ENCODE data around the gene GNAI3.

Gene GNAI3

GRCh38 chr1:109548321-109549267 is at the start of gene GNAI3:
Gene GNAI3, plus strand, starts transcription at chr1:109548615. Its CDS starts 106 bp downstream, at chr1:109548721.
- ATAC-seq: peak; percentile 95
- TF ChIP-seq, protein P1, sequence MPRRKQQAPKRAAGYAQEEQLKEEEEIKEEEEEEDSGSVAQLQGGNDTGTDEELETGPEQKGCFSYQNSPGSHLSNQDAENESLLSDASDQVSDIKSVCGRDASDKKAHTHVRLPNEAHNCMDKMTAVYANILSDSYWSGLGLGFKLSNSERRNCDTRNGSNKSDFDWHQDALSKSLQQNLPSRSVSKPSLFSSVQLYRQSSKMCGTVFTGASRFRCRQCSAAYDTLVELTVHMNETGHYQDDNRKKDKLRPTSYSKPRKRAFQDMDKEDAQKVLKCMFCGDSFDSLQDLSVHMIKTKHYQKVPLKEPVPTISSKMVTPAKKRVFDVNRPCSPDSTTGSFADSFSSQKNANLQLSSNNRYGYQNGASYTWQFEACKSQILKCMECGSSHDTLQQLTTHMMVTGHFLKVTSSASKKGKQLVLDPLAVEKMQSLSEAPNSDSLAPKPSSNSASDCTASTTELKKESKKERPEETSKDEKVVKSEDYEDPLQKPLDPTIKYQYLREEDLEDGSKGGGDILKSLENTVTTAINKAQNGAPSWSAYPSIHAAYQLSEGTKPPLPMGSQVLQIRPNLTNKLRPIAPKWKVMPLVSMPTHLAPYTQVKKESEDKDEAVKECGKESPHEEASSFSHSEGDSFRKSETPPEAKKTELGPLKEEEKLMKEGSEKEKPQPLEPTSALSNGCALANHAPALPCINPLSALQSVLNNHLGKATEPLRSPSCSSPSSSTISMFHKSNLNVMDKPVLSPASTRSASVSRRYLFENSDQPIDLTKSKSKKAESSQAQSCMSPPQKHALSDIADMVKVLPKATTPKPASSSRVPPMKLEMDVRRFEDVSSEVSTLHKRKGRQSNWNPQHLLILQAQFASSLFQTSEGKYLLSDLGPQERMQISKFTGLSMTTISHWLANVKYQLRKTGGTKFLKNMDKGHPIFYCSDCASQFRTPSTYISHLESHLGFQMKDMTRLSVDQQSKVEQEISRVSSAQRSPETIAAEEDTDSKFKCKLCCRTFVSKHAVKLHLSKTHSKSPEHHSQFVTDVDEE (CRISPR knock-in tag; IDR thresholded peaks at IDR 0.05): 0 out of 2 replicates have a peak, but pooled peaks have one; percentile 5
- TF ChIP-seq BACH2 (CRISPR knock-in tag; IDR thresholded peaks at IDR 0.05; ENCODE audit: borderline replicate concordance): no peak

- no peak for ATAC-seq
- TF ChIP-seq GLIS3 (CRISPR knock-in tag; IDR thresholded peaks at IDR 0.05) (no peak), ESRRG (CRISPR knock-in tag; IDR thresholded peaks at IDR 0.05) (no peak), ZFP30 (CRISPR knock-in tag; IDR thresholded peaks at IDR 0.05) (no peak), SNAI2 (CRISPR knock-in tag; IDR thresholded peaks at IDR 0.05) (no peak), ZFP3 (CRISPR knock-in tag; IDR thresholded peaks at IDR 0.05) (no peak), ARNTL (CRISPR knock-in tag; IDR thresholded peaks at IDR 0.05; ENCODE audit: borderline replicate concordance, low read depth) (no peak), ZNF565 (CRISPR knock-in tag; conservative IDR thresholded peaks at IDR 0.05; ENCODE audit: low read depth) (no peak), TOX (CRISPR knock-in tag; IDR thresholded peaks at IDR 0.05; ENCODE audit: borderline replicate concordance) (no peak), CSDC2 (CRISPR knock-in tag; IDR thresholded peaks at IDR 0.05) (no peak), ZC3H10 (CRISPR knock-in tag; IDR thresholded peaks at IDR 0.05) (no peak)
- TF ChIP-seq, protein P2, sequence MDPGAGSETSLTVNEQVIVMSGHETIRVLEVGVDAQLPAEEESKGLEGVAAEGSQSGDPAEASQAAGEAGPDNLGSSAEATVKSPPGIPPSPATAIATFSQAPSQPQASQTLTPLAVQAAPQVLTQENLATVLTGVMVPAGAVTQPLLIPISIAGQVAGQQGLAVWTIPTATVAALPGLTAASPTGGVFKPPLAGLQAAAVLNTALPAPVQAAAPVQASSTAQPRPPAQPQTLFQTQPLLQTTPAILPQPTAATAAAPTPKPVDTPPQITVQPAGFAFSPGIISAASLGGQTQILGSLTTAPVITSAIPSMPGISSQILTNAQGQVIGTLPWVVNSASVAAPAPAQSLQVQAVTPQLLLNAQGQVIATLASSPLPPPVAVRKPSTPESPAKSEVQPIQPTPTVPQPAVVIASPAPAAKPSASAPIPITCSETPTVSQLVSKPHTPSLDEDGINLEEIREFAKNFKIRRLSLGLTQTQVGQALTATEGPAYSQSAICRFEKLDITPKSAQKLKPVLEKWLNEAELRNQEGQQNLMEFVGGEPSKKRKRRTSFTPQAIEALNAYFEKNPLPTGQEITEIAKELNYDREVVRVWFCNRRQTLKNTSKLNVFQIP (CRISPR knock-in tag; IDR thresholded peaks at IDR 0.05; ENCODE audit: borderline replicate concordance, low read depth): no peak
These were observed 49.3 kb upstream of the GNAI3 start for GRCh38 chr1:109499081-109499480.

DNA sequence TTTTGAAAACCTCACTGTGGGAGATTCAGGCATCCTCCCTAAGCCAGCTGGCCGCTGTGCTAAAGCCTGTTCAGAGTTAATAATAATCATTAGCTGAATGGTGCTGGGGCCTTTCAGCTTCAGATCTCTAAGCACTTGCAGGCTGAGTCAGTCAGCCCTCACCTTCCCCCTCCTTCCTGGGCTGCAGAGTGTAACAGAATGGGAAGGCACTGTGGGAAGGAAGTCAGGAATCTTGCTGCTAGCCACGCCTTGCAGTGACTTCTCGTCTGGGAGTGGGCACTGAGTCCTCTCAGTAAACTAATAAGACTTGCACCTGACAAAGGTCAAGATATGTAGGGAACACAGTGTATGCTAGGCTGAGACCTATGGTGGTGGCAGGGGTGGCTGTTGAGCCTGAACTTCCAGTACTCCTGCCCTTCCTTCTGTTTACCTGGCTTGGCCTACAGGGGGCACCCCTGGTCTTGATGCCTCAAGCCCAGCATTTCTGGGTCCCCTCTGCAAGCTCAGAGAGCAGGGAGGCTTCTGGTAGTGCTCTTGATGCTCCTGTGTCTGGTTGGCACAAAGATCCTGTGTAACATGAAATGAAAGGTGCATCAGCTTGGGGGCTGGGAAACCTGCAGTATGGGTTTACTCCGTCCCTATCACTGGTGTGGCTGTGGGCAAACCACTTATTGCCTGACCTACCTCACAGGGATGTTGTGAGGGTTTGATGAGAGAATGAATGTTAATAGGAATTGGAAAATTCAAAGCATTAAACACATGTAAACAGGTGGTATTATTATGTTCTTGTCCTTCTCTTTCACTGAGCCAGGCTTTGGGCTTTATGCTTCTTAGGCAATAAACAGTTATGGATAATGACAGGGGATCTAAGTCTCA is 48.5 kb upstream of the GNAI3 start:
- peak; percentile 62 for ATAC-seq
- TF ChIP-seq ZNF565 (CRISPR knock-in tag; conservative IDR thresholded peaks at IDR 0.05; ENCODE audit: low read depth) (no peak), CSDC2 (CRISPR knock-in tag; IDR thresholded peaks at IDR 0.05) (no peak), ISL1 (CRISPR knock-in tag; IDR thresholded peaks at IDR 0.05) (no peak)

DNA sequence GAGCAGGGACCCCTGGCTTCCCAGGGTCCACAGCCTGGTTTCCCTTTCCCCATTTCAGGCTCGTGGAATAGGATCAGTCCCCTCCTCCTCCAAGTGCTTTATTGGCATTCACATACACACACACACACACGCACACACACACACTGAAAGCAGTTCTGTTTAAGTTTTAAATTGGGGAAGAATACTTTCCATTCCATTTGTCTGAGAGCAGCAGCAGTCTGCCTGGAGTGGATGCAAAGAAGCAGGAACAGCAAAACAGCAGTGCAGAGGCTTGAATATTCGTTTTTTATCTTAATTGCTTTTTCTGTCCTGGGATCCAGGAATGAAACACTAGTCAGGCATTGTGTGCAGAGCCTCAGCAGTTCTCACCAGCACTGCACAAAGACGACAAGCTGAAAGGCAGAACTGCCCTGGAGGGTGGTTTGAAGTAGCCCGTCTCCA is 47.5 kb upstream of the GNAI3 start:
- peak; percentile 40 for ATAC-seq
- TF ChIP-seq, protein P3, sequence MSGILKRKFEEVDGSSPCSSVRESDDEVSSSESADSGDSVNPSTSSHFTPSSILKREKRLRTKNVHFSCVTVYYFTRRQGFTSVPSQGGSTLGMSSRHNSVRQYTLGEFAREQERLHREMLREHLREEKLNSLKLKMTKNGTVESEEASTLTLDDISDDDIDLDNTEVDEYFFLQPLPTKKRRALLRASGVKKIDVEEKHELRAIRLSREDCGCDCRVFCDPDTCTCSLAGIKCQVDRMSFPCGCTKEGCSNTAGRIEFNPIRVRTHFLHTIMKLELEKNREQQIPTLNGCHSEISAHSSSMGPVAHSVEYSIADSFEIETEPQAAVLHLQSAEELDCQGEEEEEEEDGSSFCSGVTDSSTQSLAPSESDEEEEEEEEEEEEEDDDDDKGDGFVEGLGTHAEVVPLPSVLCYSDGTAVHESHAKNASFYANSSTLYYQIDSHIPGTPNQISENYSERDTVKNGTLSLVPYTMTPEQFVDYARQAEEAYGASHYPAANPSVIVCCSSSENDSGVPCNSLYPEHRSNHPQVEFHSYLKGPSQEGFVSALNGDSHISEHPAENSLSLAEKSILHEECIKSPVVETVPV (CRISPR knock-in tag; IDR thresholded peaks at IDR 0.05): no peak
- no peak for TF ChIP-seq ZFP3 (CRISPR knock-in tag; IDR thresholded peaks at IDR 0.05)
- no peak for TF ChIP-seq SNAI2 (CRISPR knock-in tag; IDR thresholded peaks at IDR 0.05)
- no peak for TF ChIP-seq ZNF70 (CRISPR knock-in tag; IDR thresholded peaks at IDR 0.05)
- TF ChIP-seq, protein P2 (CRISPR knock-in tag; IDR thresholded peaks at IDR 0.05; ENCODE audit: borderline replicate concordance, low read depth): no peak
- no peak for TF ChIP-seq ZNF8 (CRISPR knock-in tag; IDR thresholded peaks at IDR 0.05)
- no peak for TF ChIP-seq ZC3H10 (CRISPR knock-in tag; IDR thresholded peaks at IDR 0.05)
- TF ChIP-seq ARNTL (CRISPR knock-in tag; IDR thresholded peaks at IDR 0.05; ENCODE audit: borderline replicate concordance, low read depth): no peak
- TF ChIP-seq, protein P1 (CRISPR knock-in tag; IDR thresholded peaks at IDR 0.05): no peak
- no peak for TF ChIP-seq ZFP30 (CRISPR knock-in tag; IDR thresholded peaks at IDR 0.05)
